ENCODE data around the gene ELF2. TPM values are rescaled to one million over a fixed set of nuclear protein-coding genes. Genes with fewer than 3 reads are reported as not detected.
"Not testable (repeated sequence)": the region's sequence is repeated elsewhere in the genome, so short reads cannot be mapped to it uniquely, and the experiment has no call there.

ELF2 gene
- total and polyA plus RNA-seq, 2 donors from 2014 or later = 12.8 to 58.5 TPM

DNA sequence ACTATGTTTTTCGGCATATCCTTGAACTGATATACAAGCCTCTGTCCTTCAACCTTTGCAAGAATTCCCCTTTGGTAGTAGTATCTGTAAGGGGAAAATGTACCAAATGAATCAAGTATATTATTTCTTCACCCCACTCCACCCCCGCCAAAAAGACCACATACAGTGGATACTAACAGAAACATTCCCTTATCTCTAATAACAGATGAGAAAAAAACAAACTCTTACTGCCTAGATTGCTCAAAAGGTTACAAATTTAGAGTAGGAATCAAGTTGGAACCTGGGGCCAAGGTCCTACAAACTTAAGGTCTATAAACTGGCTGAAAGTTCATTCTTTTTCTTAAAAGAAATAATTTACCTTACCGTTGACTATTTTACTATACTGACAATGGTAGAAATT lies 116.4 kb downstream of the ELF2 start:
- H3K9me3 ChIP-seq (ENCODE audit: control insufficient read depth in 2 of 3, insufficient read depth in 1 of 3, low read length in 3 of 3) = no peaks in the 10 kb centered on the region
- no peak overlapping the region for H3K9ac ChIP-seq (ENCODE audit: low read length in 3 of 3)
- no peak overlapping the region for H3K4me3 ChIP-seq (ENCODE audit: low read length in 3 of 3)
- peaks cover 0 to 38% (median 16%) of the 10 kb centered on the region in 3 donors for H3K36me3 ChIP-seq (ENCODE audit: control insufficient read depth in 2 of 3, insufficient read depth in 3 of 3, low read length in 3 of 3)
- FAIRE-seq (no peak), DNase-seq (no peak)
- no peak overlapping the region for H3K27ac ChIP-seq (ENCODE audit: low read depth in 2 of 2, low read length in 2 of 2)
- no peaks in the 10 kb centered on the region for H3K4me1 ChIP-seq (ENCODE audit: control insufficient read depth in 2 of 3, insufficient read depth in 2 of 3, low read depth in 1 of 3, low read length in 3 of 3)
- H3K27me3 ChIP-seq (ENCODE audit: control insufficient read depth, insufficient read depth, low read length) = no peaks in the 10 kb centered on the region
- TF ChIP-seq, protein P1, sequence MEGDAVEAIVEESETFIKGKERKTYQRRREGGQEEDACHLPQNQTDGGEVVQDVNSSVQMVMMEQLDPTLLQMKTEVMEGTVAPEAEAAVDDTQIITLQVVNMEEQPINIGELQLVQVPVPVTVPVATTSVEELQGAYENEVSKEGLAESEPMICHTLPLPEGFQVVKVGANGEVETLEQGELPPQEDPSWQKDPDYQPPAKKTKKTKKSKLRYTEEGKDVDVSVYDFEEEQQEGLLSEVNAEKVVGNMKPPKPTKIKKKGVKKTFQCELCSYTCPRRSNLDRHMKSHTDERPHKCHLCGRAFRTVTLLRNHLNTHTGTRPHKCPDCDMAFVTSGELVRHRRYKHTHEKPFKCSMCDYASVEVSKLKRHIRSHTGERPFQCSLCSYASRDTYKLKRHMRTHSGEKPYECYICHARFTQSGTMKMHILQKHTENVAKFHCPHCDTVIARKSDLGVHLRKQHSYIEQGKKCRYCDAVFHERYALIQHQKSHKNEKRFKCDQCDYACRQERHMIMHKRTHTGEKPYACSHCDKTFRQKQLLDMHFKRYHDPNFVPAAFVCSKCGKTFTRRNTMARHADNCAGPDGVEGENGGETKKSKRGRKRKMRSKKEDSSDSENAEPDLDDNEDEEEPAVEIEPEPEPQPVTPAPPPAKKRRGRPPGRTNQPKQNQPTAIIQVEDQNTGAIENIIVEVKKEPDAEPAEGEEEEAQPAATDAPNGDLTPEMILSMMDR (IDR thresholded peaks at IDR 0.05; ENCODE audit: borderline replicate concordance, extremely low read depth, insufficient read depth) = no peak
- intact Hi-C loops (cut with DNase I) = no loop called here

DNA sequence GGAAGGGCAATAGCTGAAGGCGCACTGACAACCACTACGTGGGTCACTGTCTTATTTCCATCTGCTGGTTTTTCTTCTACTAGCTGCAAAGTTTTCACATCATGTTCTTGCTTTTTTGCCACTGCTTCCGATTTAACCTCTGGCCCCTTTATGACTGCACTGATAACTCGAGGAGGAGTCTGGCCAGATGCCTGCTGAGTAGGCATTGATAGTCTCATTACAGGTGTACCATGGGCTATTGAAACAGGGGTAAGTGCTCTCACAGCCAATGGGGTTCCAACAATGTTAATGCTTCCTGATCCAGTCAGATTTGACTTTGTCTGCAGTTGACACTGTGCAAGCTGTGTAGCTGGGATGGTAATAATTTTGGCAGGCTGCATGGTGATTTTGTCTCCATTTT lies 118.0 kb downstream of the ELF2 start:
- intact Hi-C loops (cut with DNase I); H3K9ac ChIP-seq (ENCODE audit: low read length in 3 of 3); FAIRE-seq; H3K4me3 ChIP-seq (ENCODE audit: low read length in 3 of 3); H3K4me1 ChIP-seq (ENCODE audit: control insufficient read depth in 2 of 3, insufficient read depth in 2 of 3, low read depth in 1 of 3, low read length in 3 of 3); H3K27me3 ChIP-seq (ENCODE audit: control insufficient read depth, insufficient read depth, low read length); DNase-seq; H3K27ac ChIP-seq (ENCODE audit: low read depth in 2 of 2, low read length in 2 of 2); H3K9me3 ChIP-seq (ENCODE audit: control insufficient read depth in 2 of 3, insufficient read depth in 1 of 3, low read length in 3 of 3): not testable (repeated sequence)
- H3K36me3 ChIP-seq (ENCODE audit: control insufficient read depth in 2 of 3, insufficient read depth in 3 of 3, low read length in 3 of 3) = peaks cover 2 to 41% (median 21%) of the 10 kb centered on the region in 3 donors

DNA sequence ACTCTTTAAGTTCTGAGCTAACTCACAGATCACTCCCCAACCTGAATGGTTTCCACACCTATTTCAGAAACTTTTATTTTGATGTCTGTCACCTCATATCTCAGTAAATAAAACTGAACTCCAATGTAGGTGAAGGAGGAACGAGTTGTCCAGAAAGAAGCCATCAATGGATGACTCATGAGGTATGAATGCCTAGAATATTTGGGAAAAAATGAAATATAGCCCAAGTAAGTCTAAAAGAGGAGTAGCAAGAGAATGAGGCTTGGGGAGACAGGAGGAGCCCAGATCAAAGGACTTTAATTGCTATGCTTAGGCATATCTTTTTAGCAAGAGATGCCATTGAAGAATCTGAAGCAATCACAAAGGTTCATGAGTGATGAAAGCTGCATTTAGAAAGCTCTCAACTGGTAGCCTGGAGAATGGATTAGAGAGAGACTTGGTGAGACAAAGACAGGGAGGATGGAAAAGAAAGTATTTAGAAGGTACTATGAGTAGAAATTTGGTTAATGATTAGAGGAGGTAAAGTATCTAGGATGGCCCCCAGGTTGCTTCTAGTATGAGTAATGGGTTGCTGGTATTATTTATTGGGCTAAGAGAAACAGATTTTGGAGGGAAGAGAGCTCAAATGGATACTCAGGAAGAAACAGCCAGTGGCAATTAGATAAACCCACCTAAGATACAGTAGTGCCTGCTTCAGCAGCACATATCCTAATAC lies 122.1 kb downstream of the ELF2 start:
- intact Hi-C loops (cut with DNase I) = no loop called here
- FAIRE-seq = no peak
- TF ChIP-seq, protein P1 (IDR thresholded peaks at IDR 0.05; ENCODE audit: borderline replicate concordance, extremely low read depth, insufficient read depth) = no peak
- peaks cover 2 to 23% (median 16%) of the 10 kb centered on the region in 3 donors for H3K36me3 ChIP-seq (ENCODE audit: control insufficient read depth in 2 of 3, insufficient read depth in 3 of 3, low read length in 3 of 3)
- H3K9ac ChIP-seq (ENCODE audit: low read length in 3 of 3) = no peak overlapping the region
- H3K4me3 ChIP-seq (ENCODE audit: low read length in 3 of 3) = no peak overlapping the region
- DNase-seq = no peak
- no peaks in the 10 kb centered on the region for H3K9me3 ChIP-seq (ENCODE audit: control insufficient read depth in 2 of 3, insufficient read depth in 1 of 3, low read length in 3 of 3)
- H3K27ac ChIP-seq (ENCODE audit: low read depth in 2 of 2, low read length in 2 of 2) = no peak overlapping the region
- H3K27me3 ChIP-seq (ENCODE audit: control insufficient read depth, insufficient read depth, low read length) = no peaks in the 10 kb centered on the region
- H3K4me1 ChIP-seq (ENCODE audit: control insufficient read depth in 2 of 3, insufficient read depth in 2 of 3, low read depth in 1 of 3, low read length in 3 of 3) = no peaks in the 10 kb centered on the region

DNA sequence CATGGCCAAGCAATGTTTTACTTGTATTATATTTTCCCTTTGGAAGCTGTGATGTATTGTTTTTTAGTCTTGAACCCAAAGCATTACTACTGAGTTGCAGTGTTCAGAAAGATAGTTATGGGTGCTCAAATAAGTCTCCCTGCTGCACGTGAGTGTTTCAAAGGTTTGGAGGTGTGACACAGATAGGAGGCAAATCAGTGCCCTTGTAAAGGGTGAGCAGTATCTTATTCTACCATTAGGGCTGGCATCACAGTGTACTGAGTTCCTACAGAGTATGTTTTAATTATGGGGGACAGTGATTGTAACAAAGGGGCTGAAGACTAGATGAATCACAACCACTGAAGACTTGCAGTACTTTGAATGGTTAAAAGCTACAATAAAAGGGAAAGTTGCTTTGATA lies 123.1 kb downstream of the ELF2 start:
- DNase-seq = no peak
- TF ChIP-seq, protein P1 (IDR thresholded peaks at IDR 0.05; ENCODE audit: borderline replicate concordance, extremely low read depth, insufficient read depth) = no peak
- Histone ChIP-seq H3K4me3 (ENCODE audit: low read length in 3 of 3) (no peak overlapping the region), H3K4me1 (ENCODE audit: control insufficient read depth in 2 of 3, insufficient read depth in 2 of 3, low read depth in 1 of 3, low read length in 3 of 3) (no peaks in the 10 kb centered on the region), H3K36me3 (ENCODE audit: control insufficient read depth in 2 of 3, insufficient read depth in 3 of 3, low read length in 3 of 3) (peaks cover 2 to 14% (median 13%) of the 10 kb centered on the region in 3 donors), H3K27me3 (ENCODE audit: control insufficient read depth, insufficient read depth, low read length) (no peaks in the 10 kb centered on the region), H3K9me3 (ENCODE audit: control insufficient read depth in 2 of 3, insufficient read depth in 1 of 3, low read length in 3 of 3) (no peaks in the 10 kb centered on the region), H3K27ac (ENCODE audit: low read depth in 2 of 2, low read length in 2 of 2) (no peak overlapping the region), H3K9ac (ENCODE audit: low read length in 3 of 3) (no peak overlapping the region)
- FAIRE-seq = no peak
- intact Hi-C loops (cut with DNase I) = no loop called here
